OCI-LY3 (cell line): Measurements from ENCODE around the gene MED29.
A peak's percentile ranks its signal among the peaks of the same experiment; 100 is the strongest.

ENCODE experiments used
- H2AFZ ChIP-seq: fragments of 200-600, 300-600 bp; shearing (Covaris generic); 2 replicates; pipeline ENCODE4 v1.6.0; 2014; ENCODE audit warnings: antibody characterized with exemption, low read depth, low read length
- H3K27ac ChIP-seq: fragments of 200-600, 300-600 bp; sonication (generic); 2 replicates; pipeline ENCODE4 v1.5.1; 2014; ENCODE audit warnings: mild to moderate bottlenecking, low read length, moderate library complexity, mixed read lengths
- H3K27me3 ChIP-seq: fragments of 200-600, 300-600 bp; sonication (generic); 2 replicates; pipeline ENCODE4 v1.6.1; 2014; ENCODE audit warnings: low read depth, low read length, mixed read lengths
- H3K36me3 ChIP-seq: fragments of 200-600, 300-600 bp; sonication (generic); replicated peaks from 2 replicates; pipeline ENCODE3; 2014; ENCODE audit warnings: low read depth, low read length, mixed read lengths
- H3K4me1 ChIP-seq: fragments of 300-600, 200-600 bp; sonication (generic); 2 replicates; pipeline ENCODE4 v1.6.1; 2014; ENCODE audit warnings: low read length, mixed read lengths
- H3K4me2 ChIP-seq: fragments of 200-600, 300-600 bp; sonication (generic); 2 replicates; pipeline ENCODE4 v1.6.1; 2014; ENCODE audit warnings: low read length, mixed read lengths
- H3K4me3 ChIP-seq: fragments of 300-600, 200-600 bp; sonication (generic); 2 replicates; pipeline ENCODE4 v1.5.1; 2014; ENCODE audit warnings: antibody characterized with exemption, mild to moderate bottlenecking, low read length, moderate library complexity
- H3K79me2 ChIP-seq: fragments of 300-600, 200-600 bp; shearing (Covaris generic); 2 replicates; pipeline ENCODE4 v1.6.1; 2014; ENCODE audit warnings: mild to moderate bottlenecking, low read length, mixed read lengths
- H3K9ac ChIP-seq: fragments of 300-600, 200-600 bp; shearing (Covaris generic); 2 replicates; pipeline ENCODE4 v1.6.0; 2014; ENCODE audit warnings: mild to moderate bottlenecking, low read length, moderate library complexity
- H3K9me3 ChIP-seq: fragments of 200-600, 300-600 bp; shearing (Covaris generic); 2 replicates; pipeline ENCODE4 v1.6.1; 2014; ENCODE audit warnings: low read length, mixed read lengths; ENCODE audit not compliant: insufficient read depth
- H4K20me1 ChIP-seq: fragments of 200-600, 300-600 bp; sonication (generic); 2 replicates; pipeline ENCODE4 v1.6.1; 2016; ENCODE audit warnings: low read length, mixed read lengths; ENCODE audit not compliant: insufficient read depth
- EZH2phosphoT487 ChIP-seq: fragments of 200-600 bp; shearing (Covaris generic); IDR thresholded peaks from 2 replicates; pipeline ENCODE4 v1.6.1; 2018; ENCODE audit warnings: antibody characterized with exemption, mixed run types, low read depth
- TF ChIP-seq, protein P1 (sequence below): fragments of 200-600, 300-600 bp; sonication (generic); IDR thresholded peaks from 2 replicates; pipeline ENCODE4 v1.5.1; 2014; ENCODE audit warnings: antibody characterized with exemption, low read length, low read depth

MED29 gene

DNA sequence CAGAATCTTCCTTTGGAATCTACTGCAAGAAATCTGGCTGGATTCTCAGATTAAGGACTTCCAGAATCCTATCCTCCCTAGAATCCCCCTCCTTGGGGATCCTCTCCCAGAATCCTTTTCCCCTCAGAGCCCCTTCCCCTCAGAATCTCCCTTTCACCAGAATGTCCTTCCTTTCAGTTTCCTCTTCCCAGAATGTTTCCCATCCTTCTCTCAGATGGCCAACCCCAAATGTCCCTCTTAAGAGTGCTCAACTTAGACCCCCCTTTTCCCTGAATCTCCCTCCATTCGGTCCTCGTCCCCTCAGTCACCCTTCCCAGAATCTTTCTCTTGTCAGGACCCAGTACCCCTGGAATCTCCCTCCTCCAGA lies 45.2 kb downstream of the MED29 start:
- Histone ChIP-seq H3K79me2 (peaks cover 30% of the 10 kb centered on the region), H3K4me3 (peak overlapping the region; percentile 99), H3K4me2 (peak overlapping the region; percentile 92), H3K36me3 (peaks cover 32% of the 10 kb centered on the region), H4K20me1 (peaks cover 20% of the 10 kb centered on the region), H2AFZ (no peak overlapping the region), H3K4me1 (peaks cover 50% of the 10 kb centered on the region), H3K27ac (peak overlapping the region; percentile 46), H3K27me3 (no peaks in the 10 kb centered on the region), H3K9ac (peak overlapping the region; percentile 98), H3K9me3 (no peaks in the 10 kb centered on the region)
- TF ChIP-seq, protein P1, sequence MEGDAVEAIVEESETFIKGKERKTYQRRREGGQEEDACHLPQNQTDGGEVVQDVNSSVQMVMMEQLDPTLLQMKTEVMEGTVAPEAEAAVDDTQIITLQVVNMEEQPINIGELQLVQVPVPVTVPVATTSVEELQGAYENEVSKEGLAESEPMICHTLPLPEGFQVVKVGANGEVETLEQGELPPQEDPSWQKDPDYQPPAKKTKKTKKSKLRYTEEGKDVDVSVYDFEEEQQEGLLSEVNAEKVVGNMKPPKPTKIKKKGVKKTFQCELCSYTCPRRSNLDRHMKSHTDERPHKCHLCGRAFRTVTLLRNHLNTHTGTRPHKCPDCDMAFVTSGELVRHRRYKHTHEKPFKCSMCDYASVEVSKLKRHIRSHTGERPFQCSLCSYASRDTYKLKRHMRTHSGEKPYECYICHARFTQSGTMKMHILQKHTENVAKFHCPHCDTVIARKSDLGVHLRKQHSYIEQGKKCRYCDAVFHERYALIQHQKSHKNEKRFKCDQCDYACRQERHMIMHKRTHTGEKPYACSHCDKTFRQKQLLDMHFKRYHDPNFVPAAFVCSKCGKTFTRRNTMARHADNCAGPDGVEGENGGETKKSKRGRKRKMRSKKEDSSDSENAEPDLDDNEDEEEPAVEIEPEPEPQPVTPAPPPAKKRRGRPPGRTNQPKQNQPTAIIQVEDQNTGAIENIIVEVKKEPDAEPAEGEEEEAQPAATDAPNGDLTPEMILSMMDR, result no peak
- TF ChIP-seq EZH2phosphoT487, result no peak

DNA sequence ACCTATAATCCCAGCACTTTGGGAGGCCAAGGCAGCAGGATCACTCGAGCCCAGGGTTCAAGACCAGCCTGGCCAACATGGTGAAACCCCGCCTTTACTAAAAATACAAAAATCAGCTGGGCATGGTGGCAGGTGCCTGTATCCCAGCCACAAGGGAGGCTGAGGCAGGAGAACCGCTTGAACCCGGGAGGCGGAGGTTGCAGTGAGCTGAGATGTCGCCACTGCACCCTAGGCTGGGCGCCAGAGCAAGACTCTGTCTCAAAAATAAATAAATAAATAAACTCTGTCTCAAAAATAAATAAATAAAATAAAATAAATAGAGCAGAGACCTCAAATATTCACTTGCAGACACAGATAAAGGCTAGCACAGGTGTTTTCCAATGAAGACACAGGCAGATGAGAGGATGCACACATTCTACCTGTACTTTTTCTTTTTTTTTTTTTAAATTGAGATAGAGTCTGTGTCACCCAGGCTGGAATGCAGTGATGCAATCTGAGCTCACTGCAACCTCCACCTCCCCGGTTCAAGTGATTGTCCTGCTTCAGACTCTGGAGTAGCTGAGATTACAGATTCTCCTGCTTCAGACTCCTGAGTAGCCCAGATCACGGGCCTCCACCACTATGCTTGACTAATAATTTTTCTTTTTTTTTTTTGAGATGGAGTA lies 47.2 kb downstream of the MED29 start:
- H3K9ac ChIP-seq, result no peak overlapping the region
- H3K4me1 ChIP-seq, result peaks cover 38% of the 10 kb centered on the region
- H3K36me3 ChIP-seq, result peaks cover 20% of the 10 kb centered on the region
- H3K9me3 ChIP-seq, result no peaks in the 10 kb centered on the region
- no peak overlapping the region for H3K4me3 ChIP-seq
- no peak overlapping the region for H3K27ac ChIP-seq
- TF ChIP-seq, protein P1, result no peak
- TF ChIP-seq EZH2phosphoT487, result no peak
- peaks cover 27% of the 10 kb centered on the region for H3K79me2 ChIP-seq
- H4K20me1 ChIP-seq, result peaks cover 13% of the 10 kb centered on the region
- no peak overlapping the region for H2AFZ ChIP-seq
- H3K27me3 ChIP-seq, result no peaks in the 10 kb centered on the region
- H3K4me2 ChIP-seq, result no peak overlapping the region

DNA sequence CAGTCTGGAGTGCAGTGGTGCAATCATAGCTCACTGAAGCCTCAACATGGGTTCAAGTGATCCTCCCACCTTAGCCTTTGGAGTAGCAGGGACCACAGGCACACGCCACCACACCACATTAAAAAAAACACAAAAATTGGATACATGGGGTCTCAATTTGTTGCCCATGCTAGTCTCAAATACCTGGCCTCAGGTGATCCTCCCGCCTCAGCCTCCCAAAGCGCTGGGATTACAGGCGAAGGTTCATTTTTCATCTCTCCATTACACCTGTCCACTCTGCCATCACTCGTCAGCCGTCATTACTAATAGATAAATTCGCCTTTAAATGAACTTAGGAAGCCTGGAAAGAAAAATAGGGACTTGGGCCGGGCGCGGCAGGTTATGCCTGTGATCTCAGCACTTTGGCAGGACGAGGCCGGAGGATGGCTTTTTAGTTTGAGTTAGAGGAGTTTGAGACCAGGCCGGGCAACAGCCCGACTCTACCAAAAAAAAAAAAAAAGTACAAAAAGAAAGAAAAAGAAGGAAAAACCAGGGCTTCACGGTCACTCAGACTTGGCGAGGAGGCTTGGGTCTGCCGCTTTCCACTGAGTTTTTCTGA lies 53.5 kb downstream of the MED29 start:
- H3K9me3 ChIP-seq, result no peaks in the 10 kb centered on the region
- peak overlapping the region; percentile 76 for H3K4me2 ChIP-seq
- peak overlapping the region; percentile 92 for H3K4me3 ChIP-seq
- peaks cover 53% of the 10 kb centered on the region for H3K79me2 ChIP-seq
- peaks cover 22% of the 10 kb centered on the region for H4K20me1 ChIP-seq
- no peaks in the 10 kb centered on the region for H3K27me3 ChIP-seq
- H3K36me3 ChIP-seq, result peaks cover 29% of the 10 kb centered on the region
- TF ChIP-seq, protein P1, result no peak
- no peak for TF ChIP-seq EZH2phosphoT487
- peak overlapping the region; percentile 85 for H3K27ac ChIP-seq
- H3K4me1 ChIP-seq, result peaks cover 55% of the 10 kb centered on the region
- peak overlapping the region; percentile 98 for H3K9ac ChIP-seq
- H2AFZ ChIP-seq, result no peak overlapping the region

DNA sequence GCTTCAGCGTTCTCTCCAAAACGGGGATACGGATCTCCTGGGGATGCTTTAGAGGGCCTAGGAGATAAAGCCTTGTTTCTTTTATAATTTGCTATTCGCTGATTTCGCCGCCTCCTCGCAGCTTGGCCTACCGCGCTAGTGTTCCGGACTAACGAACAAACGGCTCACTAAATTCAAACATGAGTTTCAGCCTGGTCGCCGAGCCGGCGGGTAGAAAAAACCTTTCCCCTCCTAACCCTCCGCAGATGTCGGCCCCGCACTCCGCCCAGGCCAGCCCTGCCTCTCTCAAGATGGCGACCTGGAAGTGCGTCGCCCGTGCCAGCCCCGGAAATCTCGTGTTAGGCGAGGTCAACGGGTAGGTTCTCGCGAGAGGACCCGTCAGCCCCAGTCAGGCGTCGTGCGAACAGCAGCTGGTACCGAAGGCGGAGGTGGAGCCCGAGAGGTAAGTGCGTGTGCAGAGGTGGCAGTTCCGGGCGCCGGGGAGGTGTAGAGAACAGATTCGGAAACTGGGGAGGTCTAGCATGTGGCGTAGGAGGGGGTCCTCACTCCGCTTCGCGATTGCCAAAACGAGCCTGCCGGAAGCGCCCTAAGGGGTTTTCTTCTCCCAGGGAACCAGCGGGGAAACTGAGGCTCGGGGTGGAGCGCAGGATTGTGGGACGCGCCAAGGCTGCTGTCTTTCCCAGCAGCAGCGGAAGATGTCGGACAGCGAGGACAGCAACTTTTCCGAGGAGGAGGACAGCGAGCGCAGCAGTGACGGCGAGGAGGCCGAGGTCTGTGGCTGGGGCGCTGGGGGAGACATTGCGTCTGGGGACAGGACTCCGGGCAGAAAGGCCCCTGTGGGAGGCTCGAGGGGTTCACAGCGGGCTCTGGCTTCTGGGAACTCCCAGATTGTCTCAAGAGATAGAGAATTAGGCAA lies 54.3 kb downstream of the MED29 start, which contains the start of gene SUPT5H:
Gene SUPT5H, plus strand, starts transcription at position 387 of the 916 bp plus-strand sequence. Its CDS starts 309 bp downstream, at position 696.
- Histone ChIP-seq H3K36me3 (peaks cover 31% of the 10 kb centered on the region), H3K79me2 (peaks cover 61% of the 10 kb centered on the region), H3K4me2 (peak within 1 kb of the TSS; percentile 95), H3K9ac (peak within 1 kb of the TSS; percentile 98), H3K9me3 (no peaks in the 10 kb centered on the region), H4K20me1 (peaks cover 29% of the 10 kb centered on the region), H3K4me3 (peak within 1 kb of the TSS; percentile 92), H3K27ac (peak within 1 kb of the TSS; percentile 85), H3K27me3 (no peaks in the 10 kb centered on the region), H2AFZ (peak within 1 kb of the TSS; percentile 9; the same call in 1 of the 2 replicates), H3K4me1 (peaks cover 52% of the 10 kb centered on the region)
- TF ChIP-seq EZH2phosphoT487, result no peak
- TF ChIP-seq, protein P1, result no peak
